Raji (cell line): ENCODE data around the gene GID8.

ENCODE experiments used
- POLR2A ChIP-seq: IDR thresholded peaks from 2 replicates; pipeline ENCODE4 v1.6.1; 2011; ENCODE audit warnings: low read depth, low read length, control low read depth; ENCODE audit not compliant: insufficient read depth

GID8 gene

GRCh38 chr20:62913043-62913630 is 24.8 kb upstream of the GID8 start:
- no peak for TF ChIP-seq POLR2A

DNA sequence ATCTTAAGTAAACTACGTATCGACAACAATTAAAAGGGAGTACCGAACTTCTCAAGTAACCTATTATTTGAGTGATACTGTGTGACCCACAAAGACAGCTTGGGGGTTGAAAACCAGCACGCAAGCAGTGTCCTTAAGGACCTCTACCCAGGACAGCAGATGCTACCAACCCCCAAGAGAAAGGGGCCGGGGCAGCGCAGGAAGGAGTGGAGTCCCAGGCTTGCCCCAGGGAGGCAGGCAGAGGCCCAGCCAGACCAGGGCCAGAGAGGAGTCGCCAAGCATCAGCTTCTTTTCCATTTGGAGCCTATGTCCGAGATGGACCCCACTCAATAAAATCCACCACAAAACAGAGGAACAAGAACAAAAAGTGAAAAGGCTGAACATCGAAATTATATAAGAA is 23.5 kb upstream of the GID8 start:
- TF ChIP-seq POLR2A, result no peak

- no peak for TF ChIP-seq POLR2A
Observed at GRCh38 chr20:62914970-62915457, 22.9 kb upstream of the GID8 start.

GRCh38 chr20:62916703-62917476 is 21.1 kb upstream of the GID8 start:
- no peak for TF ChIP-seq POLR2A

GRCh38 chr20:62917720-62918119 is 20.2 kb upstream of the GID8 start:
- TF ChIP-seq POLR2A, result no peak

DNA sequence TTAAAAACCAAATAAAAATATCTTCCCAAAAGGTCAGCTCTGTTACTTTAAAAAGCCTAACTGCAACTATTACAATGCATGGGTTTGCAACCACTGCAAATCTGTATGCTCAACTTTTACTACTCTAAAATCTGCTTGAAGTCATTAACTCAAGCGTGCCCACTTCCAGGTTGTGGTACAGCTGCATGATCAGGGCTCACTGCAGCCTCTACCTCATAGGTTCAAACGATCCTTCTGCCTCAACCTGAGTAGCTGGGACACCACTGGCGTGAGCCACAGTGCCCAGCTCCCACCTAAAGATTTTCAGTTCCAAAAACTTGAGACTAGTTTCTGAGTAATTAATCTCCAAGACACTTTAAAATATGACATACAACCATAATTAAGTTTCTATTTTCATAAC is 19.8 kb upstream of the GID8 start:
- no peak for TF ChIP-seq POLR2A

DNA sequence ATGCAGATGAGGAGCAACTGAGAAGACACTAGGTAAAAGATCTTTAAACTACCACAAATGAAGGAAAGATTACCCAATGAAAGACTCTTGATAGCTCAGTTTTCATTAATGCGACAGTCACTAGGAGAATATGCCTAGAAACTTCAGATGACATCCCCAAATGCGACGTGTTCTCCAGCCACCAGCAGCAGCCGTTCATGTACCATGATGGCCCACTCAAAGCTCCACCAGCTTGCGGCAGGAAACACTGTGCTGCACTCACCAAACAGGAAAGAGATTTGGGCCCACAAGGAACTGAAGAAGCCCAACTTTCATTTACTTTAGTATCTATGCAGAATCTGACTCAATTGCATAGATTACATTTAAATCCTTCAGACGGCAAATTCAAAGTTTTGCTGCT is 19.1 kb upstream of the GID8 start:
- no peak for TF ChIP-seq POLR2A

DNA sequence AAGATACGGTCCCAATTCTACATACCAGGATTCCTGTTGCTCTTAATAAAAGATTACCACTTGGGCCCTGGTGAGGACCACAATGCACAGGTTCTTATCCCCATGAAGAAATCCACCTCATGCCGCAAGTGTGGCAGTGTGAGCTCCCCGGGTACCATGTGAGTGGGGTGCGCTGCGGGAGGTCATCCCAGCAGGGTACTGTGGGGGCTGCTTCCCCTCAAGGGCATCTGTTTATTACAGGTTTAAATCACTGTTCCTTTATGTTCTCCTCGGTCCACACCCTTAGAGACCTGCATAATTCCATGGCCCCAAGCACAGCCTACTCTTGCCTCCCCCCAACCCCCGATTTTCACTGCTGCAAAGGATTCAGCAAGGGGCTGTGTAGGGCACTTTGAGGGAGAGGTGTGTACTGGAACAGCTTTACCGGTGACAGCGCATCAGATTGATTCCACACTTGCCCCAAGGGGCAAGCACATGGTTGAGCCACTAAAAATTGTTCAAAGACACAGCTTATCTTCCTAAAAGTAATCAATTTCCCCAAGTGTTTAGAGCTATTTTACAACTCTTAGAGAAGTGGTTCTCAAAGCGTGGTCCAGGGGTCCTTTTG is 17.8 kb upstream of the GID8 start:
- TF ChIP-seq POLR2A, result no peak

GRCh38 chr20:62921119-62921687 is 16.7 kb upstream of the GID8 start:
- TF ChIP-seq POLR2A, result no peak

DNA sequence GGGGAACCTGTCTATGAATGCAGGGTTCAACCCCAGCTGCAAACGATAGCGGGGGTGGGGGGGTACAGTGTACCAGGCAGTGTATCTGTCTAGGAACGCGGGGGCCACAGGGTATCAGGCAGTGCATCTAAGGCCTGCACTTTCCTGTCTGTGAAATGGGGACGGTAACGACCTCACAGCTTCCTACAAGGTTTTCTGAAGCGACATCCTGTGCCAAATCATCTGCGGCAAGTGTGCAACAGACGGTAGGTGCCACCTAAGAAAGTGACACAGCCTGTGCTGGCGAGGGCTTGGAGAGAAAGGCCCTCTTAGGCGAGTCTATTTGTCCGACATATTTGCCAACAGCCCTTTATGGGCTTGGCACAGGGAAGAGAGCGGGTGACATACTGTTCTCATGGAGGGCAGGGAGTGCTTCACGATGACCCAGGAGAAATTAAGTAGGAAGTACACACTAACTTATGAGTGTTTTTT is 15.5 kb upstream of the GID8 start:
- TF ChIP-seq POLR2A, result no peak

DNA sequence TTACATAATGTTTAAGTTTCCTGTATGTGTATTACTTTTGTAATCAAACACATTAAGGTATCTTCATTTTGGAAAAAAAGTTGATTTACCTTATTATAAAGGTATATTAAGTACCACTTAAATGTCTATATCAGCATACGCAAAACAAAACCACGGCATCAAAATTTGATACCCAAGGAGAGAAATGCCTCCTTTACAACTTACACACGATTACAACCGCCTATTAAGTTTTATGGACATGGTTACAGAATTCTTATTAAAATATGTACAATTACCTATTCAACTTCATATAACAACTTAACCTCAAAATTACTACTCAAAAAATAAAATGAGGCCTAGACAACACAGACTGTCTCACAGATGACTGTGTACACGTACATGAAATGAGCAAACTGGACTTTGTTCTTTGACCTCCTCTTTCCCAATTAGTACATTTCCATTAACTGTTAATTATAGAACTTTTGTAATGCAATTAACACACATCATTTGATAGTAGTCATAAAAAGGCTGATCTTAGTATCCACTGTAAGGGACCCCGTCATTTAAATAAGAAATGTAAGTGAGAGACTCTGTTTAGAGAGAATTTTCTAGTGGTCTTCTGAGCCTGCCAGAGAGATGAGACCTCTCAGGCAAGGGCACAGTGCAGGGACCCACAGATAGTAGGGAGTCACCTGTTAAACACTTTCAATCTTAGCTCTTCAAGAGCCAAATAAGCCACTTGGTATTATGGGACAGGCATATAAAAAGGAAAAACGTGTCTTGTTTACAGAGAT is 14.1 kb upstream of the GID8 start:
- TF ChIP-seq POLR2A, result no peak

DNA sequence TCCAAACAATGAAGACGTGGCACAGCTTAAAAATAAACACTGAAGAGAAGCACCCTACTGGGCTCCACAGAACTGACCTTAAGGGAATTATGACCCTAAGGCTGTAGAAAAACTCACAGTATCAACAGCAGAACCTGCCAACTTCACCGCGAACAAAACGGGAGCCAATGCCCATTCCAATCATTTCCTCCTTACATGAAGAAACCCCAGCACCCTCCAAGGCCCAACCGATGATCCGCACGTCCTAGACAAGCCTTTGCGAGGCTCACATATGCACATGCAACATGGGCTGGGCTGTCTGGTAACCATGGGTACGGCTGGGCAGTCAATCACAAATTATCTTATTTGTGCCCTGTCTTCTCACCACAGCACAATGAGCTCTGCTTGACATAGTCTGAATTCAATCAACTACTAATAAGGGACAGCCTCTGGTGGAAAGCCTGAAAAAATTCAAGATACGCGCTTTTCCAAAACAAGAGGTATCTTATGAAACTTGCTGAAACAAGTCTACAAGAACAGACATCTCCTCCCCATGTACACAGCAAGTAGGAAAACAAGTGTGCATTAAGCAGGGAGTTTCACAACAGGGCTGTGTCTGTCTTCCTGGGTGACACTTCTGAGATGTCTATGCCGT is 13.4 kb upstream of the GID8 start:
- no peak for TF ChIP-seq POLR2A

DNA sequence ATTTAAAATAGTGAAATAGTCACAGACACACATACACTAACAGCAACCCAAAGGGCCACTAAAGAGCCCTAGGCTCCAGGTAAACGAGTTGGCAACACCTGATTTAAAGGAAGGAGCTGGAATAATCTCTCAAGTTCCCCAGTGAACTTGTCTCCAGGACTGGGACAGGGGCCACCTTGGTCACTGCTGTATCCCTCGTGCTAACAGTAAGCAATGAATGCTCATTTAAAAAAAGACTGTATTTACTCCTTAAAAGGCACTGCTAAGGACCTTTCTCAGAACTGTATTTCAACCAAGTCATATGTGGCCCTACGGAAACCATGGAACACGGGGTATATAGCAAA is 12.9 kb upstream of the GID8 start:
- TF ChIP-seq POLR2A, result no peak

DNA sequence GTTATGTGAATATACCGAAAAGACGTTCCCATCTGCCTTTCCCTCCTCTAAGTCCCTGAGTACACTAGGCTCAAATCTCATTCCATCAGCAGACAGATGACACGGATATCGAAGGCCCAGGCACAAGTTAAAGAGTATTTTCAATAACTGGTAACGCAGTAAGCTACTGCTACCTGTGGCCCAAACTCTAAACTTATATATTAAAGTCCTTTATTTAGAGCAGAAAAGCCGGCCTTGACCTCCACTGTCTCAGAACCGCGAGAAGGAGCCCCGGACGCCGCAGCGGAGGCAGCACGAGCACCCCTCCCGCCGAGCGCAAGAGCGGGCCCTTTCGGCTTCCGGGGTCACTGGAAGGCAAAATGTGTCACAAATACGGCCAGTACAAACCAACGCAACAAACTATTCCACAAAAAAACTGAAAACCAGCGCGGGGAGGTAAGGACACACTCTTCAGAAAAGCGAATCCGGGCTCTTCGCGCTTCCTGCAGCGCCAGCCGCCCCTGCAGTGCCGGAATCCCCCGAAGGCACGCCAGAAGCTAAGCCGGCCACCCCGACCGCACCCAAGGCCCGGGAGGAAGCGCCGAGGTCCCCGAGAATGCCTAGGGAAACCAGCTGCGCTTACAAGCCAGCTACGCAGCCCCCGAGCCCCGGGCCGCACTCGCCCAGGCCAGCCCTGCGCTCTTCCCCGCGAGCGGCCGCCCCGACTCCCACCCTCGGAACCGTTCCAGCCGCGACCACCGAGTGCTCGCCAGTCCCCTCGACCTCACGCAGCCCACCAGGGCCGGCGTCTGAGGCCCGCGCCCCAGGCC is 12.3 kb upstream of the GID8 start:
- TF ChIP-seq POLR2A, result no peak; the same call in 1 of the 2 replicates
